HG02798 (cell line): ENCODE results near the gene KRTAP25-1.

Experiments
- ATAC-seq: cut with Tn5 transposase; IDR thresholded peaks from one replicate; pipeline ENCODE4 v1.9.1; 2021; ENCODE audit warnings: mild to moderate bottlenecking; ENCODE audit not compliant: unreplicated experiment, poor library complexity

KRTAP25-1 gene

DNA sequence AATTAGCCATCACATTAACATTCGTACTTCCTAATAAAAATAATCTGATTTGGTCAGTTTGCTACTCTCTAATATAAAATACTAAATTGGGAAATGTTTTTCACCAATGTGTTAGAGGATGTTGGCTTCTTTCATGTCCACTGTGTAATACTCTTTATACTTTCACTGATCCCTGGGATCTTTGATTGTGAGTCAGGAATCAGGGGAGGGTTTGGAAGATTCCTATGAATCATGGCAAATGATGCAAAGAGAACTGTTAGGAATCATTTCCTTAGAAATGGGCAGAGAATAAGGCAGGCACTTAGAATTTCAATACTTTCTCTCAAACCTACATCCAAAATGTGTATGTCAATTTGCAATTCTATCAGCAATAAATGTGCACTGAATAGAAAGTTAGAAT, 37.5 kb downstream of the KRTAP25-1 start:
- ATAC-seq, result no peak

DNA sequence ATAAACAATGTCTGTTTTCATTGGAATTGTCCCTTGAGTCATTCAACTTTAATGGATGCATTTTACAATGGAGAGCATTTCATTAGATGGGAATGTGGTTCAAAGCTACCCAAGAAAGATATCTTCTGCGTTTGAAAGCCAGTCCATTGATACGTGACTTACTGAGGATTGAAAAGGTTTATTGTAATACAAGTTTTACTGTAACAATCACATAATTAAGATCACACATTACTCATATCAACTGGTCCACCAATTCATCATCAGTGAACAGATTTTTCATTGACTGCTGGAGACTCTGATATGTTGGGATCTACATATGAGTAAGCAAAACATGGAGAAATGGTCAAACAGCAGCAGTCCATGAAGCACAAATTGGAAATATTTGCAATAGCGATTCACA, 39.4 kb downstream of the KRTAP25-1 start:
- ATAC-seq, result no peak

DNA sequence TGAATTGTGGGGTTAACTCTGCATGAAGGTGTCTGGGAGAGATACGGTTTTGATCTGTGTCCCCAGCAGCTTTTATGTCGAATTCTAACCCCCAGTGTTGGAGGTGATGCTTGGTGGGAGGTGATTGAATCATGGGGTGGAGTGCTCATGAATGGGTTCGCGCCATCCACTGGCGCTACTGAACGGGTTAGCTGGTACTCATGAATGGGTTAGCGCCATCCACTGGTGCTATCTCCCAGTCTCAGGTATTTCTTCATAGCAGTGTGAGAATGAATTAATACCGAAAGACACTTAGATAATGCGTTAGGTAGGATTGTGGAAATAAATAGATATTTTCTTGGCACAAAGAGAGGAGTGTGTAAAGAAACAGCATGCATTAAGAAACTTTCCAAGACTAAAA, 40.5 kb downstream of the KRTAP25-1 start:
- ATAC-seq, result no peak

DNA sequence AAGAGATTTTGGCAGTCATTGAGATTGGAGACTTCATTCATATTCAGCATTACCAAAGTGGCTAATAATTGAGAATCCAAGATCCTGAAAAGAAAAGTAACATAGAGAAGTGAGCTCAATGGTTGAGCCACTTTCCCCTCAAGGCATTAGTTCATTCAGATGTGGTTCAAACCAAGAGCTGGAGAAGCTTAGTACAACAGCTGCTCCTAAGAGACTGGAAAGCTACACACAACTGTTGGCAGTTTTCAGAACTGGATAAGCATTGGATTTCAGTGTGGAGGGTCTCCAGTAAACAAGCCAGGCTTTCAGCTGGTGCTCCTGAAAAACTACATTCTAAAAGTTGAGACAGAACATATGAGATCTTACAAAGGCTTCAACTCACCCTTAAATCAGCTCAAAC, 44.3 kb downstream of the KRTAP25-1 start:
- no peak for ATAC-seq

DNA sequence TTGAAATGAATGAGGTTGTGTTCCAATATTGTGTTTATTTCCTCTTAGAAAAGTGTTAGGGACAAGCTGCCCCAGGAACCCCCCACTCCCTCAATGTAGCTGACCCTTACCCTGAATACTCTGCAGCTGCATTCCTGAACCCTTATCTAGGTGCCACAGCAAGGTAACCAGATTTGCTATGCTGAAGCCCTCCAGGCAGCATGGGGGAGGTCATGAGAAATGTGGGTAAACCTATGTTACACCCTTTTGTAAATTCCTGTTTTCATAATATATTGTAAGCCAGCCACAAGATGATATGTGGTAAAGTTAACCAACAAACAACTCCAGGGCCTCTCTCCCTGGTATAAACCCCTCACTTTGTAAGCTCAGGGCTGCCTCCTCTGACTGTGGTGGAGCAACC, 45.6 kb downstream of the KRTAP25-1 start:
- no peak for ATAC-seq

DNA sequence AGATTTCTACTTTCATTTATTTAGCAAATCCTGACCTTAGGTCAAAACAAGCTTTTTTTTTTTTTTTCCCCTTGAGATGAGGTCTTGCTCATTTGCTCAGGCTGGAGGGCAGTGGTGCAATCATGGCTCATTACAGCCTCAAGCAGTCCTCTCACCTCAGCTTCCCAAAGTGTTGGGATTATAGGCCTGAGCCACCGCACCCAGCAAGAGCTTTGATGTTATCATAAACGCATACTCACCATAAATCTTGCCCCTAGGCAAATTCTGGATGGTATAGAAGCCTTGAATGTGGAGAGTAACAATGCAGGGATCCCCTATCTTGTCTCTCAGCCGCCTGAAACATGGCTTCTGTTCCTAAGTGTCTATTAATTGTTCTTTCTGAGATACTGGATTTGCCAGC, 48.7 kb downstream of the KRTAP25-1 start:
- no peak for ATAC-seq
